HEK293 (cell line): ENCODE measurements around the gene SEC24A.

Experiments used
- CTCF ChIA-PET: fragments of 350-600 bp; formaldehyde crosslinking; extraction: SDS; loops from one replicate; lab custom pipeline; 2021; ENCODE audit warnings: antibody characterized with exemption; lab: Yijun Ruan, JAX
- POLR2A ChIA-PET: fragments of 300-600 bp; formaldehyde crosslinking; extraction: SDS; loops from one replicate; lab custom pipeline; 2020; ENCODE audit warnings: antibody characterized with exemption, inconsistent platforms; lab: Yijun Ruan, JAX
- H3K27ac ChIP-seq: fragments of 200-500 bp; sonication (Bioruptor generic); 2 replicates; pipeline ENCODE4 v1.5.1; 2014; ENCODE audit warnings: low read depth, low read length, control low read depth, inconsistent platforms; ENCODE audit errors: extremely low read depth
- H3K36me3 ChIP-seq, 2 experiments: fragments of 200-500 bp in 1 of 2; sonication (Bioruptor generic) in 1 of 2; 1 replicate in 1 of 2; 2 replicates in 1 of 2; pipeline ENCODE4 v1.5.1; 2014 to 2017; ENCODE audit warnings: inconsistent platforms in 2 of 2, low read length in 2 of 2; ENCODE audit not compliant: control insufficient read depth in 2 of 2, insufficient read depth in 1 of 2
- H3K4me1 ChIP-seq: fragments of 200-500 bp; sonication (Bioruptor generic); 2 replicates; pipeline ENCODE4 v1.5.1; 2014; ENCODE audit warnings: mild to moderate bottlenecking, low read length, inconsistent platforms; ENCODE audit not compliant: control insufficient read depth, insufficient read depth
- H3K4me3 ChIP-seq: 2 replicates; pipeline ENCODE4 v1.5.1; 2011; ENCODE audit warnings: low read depth, mild to moderate bottlenecking, control low read depth, low read length, moderate library complexity
- H3K9me3 ChIP-seq: fragments of 200-500 bp; sonication (Bioruptor generic); 2 replicates; pipeline ENCODE4 v1.5.1; 2014; ENCODE audit warnings: low read depth, low read length, inconsistent platforms; ENCODE audit not compliant: control insufficient read depth, insufficient read depth
- MZF1 ChIP-seq: fragments of 450-650 bp; formaldehyde crosslinking; IDR thresholded peaks from 2 replicates; pipeline ENCODE4 v1.5.1; 2017; ENCODE audit warnings: missing biosample characterization, missing genetic modification characterization, borderline replicate concordance
- OVOL3 ChIP-seq: fragments of 450-650 bp; formaldehyde crosslinking; IDR thresholded peaks from 2 replicates; pipeline ENCODE4 v1.5.1; 2016; ENCODE audit warnings: missing biosample characterization, missing genetic modification characterization
- PRDM1 ChIP-seq: fragments of 450-650 bp; formaldehyde crosslinking; IDR thresholded peaks from 2 replicates; pipeline ENCODE4; 2016; ENCODE audit warnings: missing biosample characterization, missing genetic modification characterization
- PRDM2 ChIP-seq: fragments of 450-650 bp; formaldehyde crosslinking; IDR thresholded peaks from 2 replicates; pipeline ENCODE4 v1.5.1; 2016; ENCODE audit warnings: missing biosample characterization, missing genetic modification characterization, borderline replicate concordance
- TCF7L2 ChIP-seq: IDR thresholded peaks from 2 replicates; pipeline ENCODE4 v1.6.1; 2011; ENCODE audit warnings: low read depth, mild to moderate bottlenecking, inconsistent platforms, low read length, moderate library complexity, borderline replicate concordance
- ZNF121 ChIP-seq: fragments of 450-650 bp; formaldehyde crosslinking; IDR thresholded peaks from 2 replicates; pipeline ENCODE4 v1.5.1; 2016; ENCODE audit warnings: missing biosample characterization, missing genetic modification characterization
- ZNF175 ChIP-seq: fragments of 450-650 bp; formaldehyde crosslinking; IDR thresholded peaks from 2 replicates; pipeline ENCODE4 v1.5.1; 2016; ENCODE audit warnings: missing biosample characterization, missing genetic modification characterization
- ZNF292 ChIP-seq: fragments of 450-650 bp; formaldehyde crosslinking; IDR thresholded peaks from 2 replicates; pipeline ENCODE4 v1.5.1; 2016; ENCODE audit warnings: low read depth, missing biosample characterization, missing genetic modification characterization, borderline replicate concordance
- ZNF362 ChIP-seq: fragments of 450-650 bp; formaldehyde crosslinking; IDR thresholded peaks from 2 replicates; pipeline ENCODE4 v1.5.1; 2016; ENCODE audit warnings: missing biosample characterization, missing genetic modification characterization
- ZNF423 ChIP-seq: fragments of 450-650 bp; formaldehyde crosslinking; IDR thresholded peaks from 2 replicates; pipeline ENCODE4 v1.5.1; 2016; ENCODE audit warnings: missing biosample characterization, missing genetic modification characterization
- ZNF48 ChIP-seq: fragments of 450-650 bp; formaldehyde crosslinking; IDR thresholded peaks from 2 replicates; pipeline ENCODE4 v1.5.1; 2016; ENCODE audit warnings: missing biosample characterization, missing genetic modification characterization
- ZNF510 ChIP-seq: fragments of 450-650 bp; formaldehyde crosslinking; IDR thresholded peaks from 2 replicates; pipeline ENCODE4 v1.5.1; 2018; ENCODE audit warnings: mild to moderate bottlenecking, missing genetic modification characterization, missing biosample characterization; ENCODE audit not compliant: insufficient replicate concordance
- ZNF707 ChIP-seq: fragments of 450-650 bp; formaldehyde crosslinking; IDR thresholded peaks from 2 replicates; pipeline ENCODE4 v1.5.1; 2016; ENCODE audit warnings: missing biosample characterization, missing genetic modification characterization
- ZNF792 ChIP-seq: fragments of 450-650 bp; formaldehyde crosslinking; IDR thresholded peaks from 2 replicates; pipeline ENCODE4 v1.5.1; 2016; ENCODE audit warnings: missing biosample characterization, missing genetic modification characterization

The SEC24A gene

GRCh38 chr5:134651531-134651930, 2.9 kb downstream of the SEC24A start:
- Histone ChIP-seq H3K36me3 (peaks cover 0 to 16% of the 10 kb centered on the region in 2 experiments; a peak in 1 of 3 replicates), H3K4me3 (no peak overlapping the region), H3K27ac (no peak overlapping the region), H3K4me1 (no peaks in the 10 kb centered on the region; the same call in 1 of the 2 replicates), H3K9me3 (no peaks in the 10 kb centered on the region)
- POLR2A ChIA-PET = interaction anchor here (1.4 kb wide), 1 partner anchor 19 kb away, joined by 3 read pairs; the partner anchor contains the start of gene SAR1B
- no peak for TF ChIP-seq TCF7L2
- TF ChIP-seq ZNF175 = no peak
- no peak for TF ChIP-seq ZNF792 (tag by site-specific recombination)
- TF ChIP-seq PRDM1 (tag by site-specific recombination) = no peak
- no peak for TF ChIP-seq PRDM2 (tag by site-specific recombination)
- CTCF ChIA-PET = no interaction called here

GRCh38 chr5:134656690-134657089, 8.1 kb downstream of the SEC24A start:
- H3K9me3 ChIP-seq = no peaks in the 10 kb centered on the region
- H3K4me1 ChIP-seq = no peaks in the 10 kb centered on the region
- POLR2A ChIA-PET = interaction anchor here (0.7 kb wide), 1 partner anchor 471 kb away, joined by 3 read pairs; no protein-coding TSS in a partner anchor
- H3K4me3 ChIP-seq = no peak overlapping the region
- H3K27ac ChIP-seq = no peak overlapping the region
- H3K36me3 ChIP-seq = peaks cover 8 to 13% of the 10 kb centered on the region in 2 experiments
- TF ChIP-seq ZNF121 (tag by site-specific recombination) (0 out of 2 replicates have a peak, but pooled peaks have one; percentile 12), ZNF510 (tag by site-specific recombination) (no peak), ZNF362 (tag by site-specific recombination) (0 out of 2 replicates have a peak, but pooled peaks have one; percentile 15)
- CTCF ChIA-PET = interaction anchor here (0.6 kb wide), 1 partner anchor 326 kb away, joined by 3 read pairs; no protein-coding TSS in a partner anchor

- ChIA-PET CTCF (interaction anchor here (0.7 kb wide), 1 partner anchor 491 kb away, joined by 6 read pairs; no protein-coding TSS in a partner anchor), POLR2A (no interaction called here)
- peaks cover 23 to 25% of the 10 kb centered on the region in 2 experiments for H3K36me3 ChIP-seq
Observed at GRCh38 chr5:134659456-134659855, 10.9 kb downstream of the SEC24A start.

GRCh38 chr5:134659922-134660321, 11.3 kb downstream of the SEC24A start:
- Histone ChIP-seq H3K4me1 (no peaks in the 10 kb centered on the region), H3K27ac (no peak overlapping the region), H3K9me3 (no peaks in the 10 kb centered on the region), H3K4me3 (no peak overlapping the region), H3K36me3 (peaks cover 23 to 25% of the 10 kb centered on the region in 2 experiments)
- ChIA-PET POLR2A (interaction anchor here (0.6 to 1.2 kb wide), 2 partner anchors 12 to 193 kb away, joined by 3 to 4 read pairs; partner anchors contain the start of gene SEC24A), CTCF (interaction anchor here (0.6 to 0.7 kb wide), 2 partner anchors 98 to 492 kb away, joined by 3 to 6 read pairs; no protein-coding TSS in a partner anchor)
- TF ChIP-seq ZNF48 (no peak), OVOL3 (tag by site-specific recombination) (no peak)

More at GRCh38 chr5:134659456-134659855, 10.9 kb downstream of the SEC24A start:
- Histone ChIP-seq H3K9me3 (no peaks in the 10 kb centered on the region), H3K27ac (no peak overlapping the region), H3K4me1 (no peaks in the 10 kb centered on the region), H3K4me3 (no peak overlapping the region)
- TF ChIP-seq ZNF423 (no peak), ZNF707 (tag by site-specific recombination) (no peak), MZF1 (tag by site-specific recombination) (no peak), ZNF292 (tag by site-specific recombination) (no peak)
